DOHH2 (cell line): Measurements from ENCODE around the gene DENND4C.
"Not testable (repeated sequence)": the region's sequence is repeated elsewhere in the genome, so short reads cannot be mapped to it uniquely, and the experiment has no call there.

ENCODE experiments used
- H3F3A ChIP-seq: fragments of 200-600 bp; sonication (generic), shearing (Covaris generic); 2 replicates; pipeline ENCODE4 v1.6.0; 2016; ENCODE audit warnings: antibody characterized with exemption, mild to moderate bottlenecking; ENCODE audit not compliant: control insufficient read depth, insufficient read depth
- H3K27ac ChIP-seq: fragments of 200-600 bp; sonication (generic); 2 replicates; pipeline ENCODE4 v1.5.1; 2014; ENCODE audit warnings: low read depth, mild to moderate bottlenecking, low read length, moderate library complexity
- H3K27me3 ChIP-seq: fragments of 200-600 bp; sonication (generic); 2 replicates; pipeline ENCODE4 v1.6.1; 2014; ENCODE audit warnings: mild to moderate bottlenecking, low read length, mixed read lengths; ENCODE audit not compliant: control insufficient read depth
- H3K36me3 ChIP-seq: fragments of 200-600 bp; sonication (generic); 2 replicates; pipeline ENCODE4 v1.6.1; 2014; ENCODE audit warnings: mild to moderate bottlenecking, low read length, moderate library complexity, mixed read lengths; ENCODE audit not compliant: control insufficient read depth
- H3K4me1 ChIP-seq: fragments of 200-600 bp; sonication (generic); 2 replicates; pipeline ENCODE4 v1.6.1; 2014; ENCODE audit warnings: mild to moderate bottlenecking, low read length, mixed read lengths; ENCODE audit not compliant: control insufficient read depth
- H3K4me2 ChIP-seq: fragments of 200-600 bp; sonication (generic); 2 replicates; pipeline ENCODE4 v1.6.0; 2014; ENCODE audit warnings: mild to moderate bottlenecking, low read length, moderate library complexity
- H3K4me3 ChIP-seq: fragments of 200-600 bp; sonication (generic); 2 replicates; pipeline ENCODE4 v1.5.1; 2014; ENCODE audit warnings: mild to moderate bottlenecking, low read length, mixed read lengths
- H3K79me2 ChIP-seq: fragments of 200-600 bp; sonication (generic); 2 replicates; pipeline ENCODE4 v1.6.1; 2014; ENCODE audit warnings: mild to moderate bottlenecking, low read length, mixed read lengths; ENCODE audit not compliant: control insufficient read depth
- H3K9me2 ChIP-seq: fragments of 200-600 bp; sonication (generic); replicated peaks from 2 replicates; pipeline ENCODE4 v1.6.1; 2014; ENCODE audit warnings: mild to moderate bottlenecking, low read length, mixed read lengths; ENCODE audit not compliant: control insufficient read depth
- H3K9me3 ChIP-seq: fragments of 200-600 bp; sonication (generic); 2 replicates; pipeline ENCODE4 v1.6.1; 2014; ENCODE audit warnings: antibody characterized with exemption, low read length, mixed read lengths; ENCODE audit not compliant: control insufficient read depth, insufficient read depth
- H4K20me1 ChIP-seq: fragments of 200-600 bp; sonication (generic); 2 replicates; pipeline ENCODE4 v1.6.0; 2014; ENCODE audit warnings: low read depth, mild to moderate bottlenecking, antibody characterized with exemption, low read length, moderate library complexity; ENCODE audit not compliant: control insufficient read depth, insufficient read depth
- CTCF ChIP-seq: fragments of 200-600 bp; sonication (generic); IDR thresholded peaks from one replicate; pipeline ENCODE4 v1.5.1; 2014; ENCODE audit warnings: antibody characterized with exemption, mild to moderate bottlenecking, low read depth, low read length; ENCODE audit not compliant: poor library complexity, severe bottlenecking
- EZH2phosphoT487 ChIP-seq: fragments of 200-600 bp; sonication (generic); IDR thresholded peaks from 2 replicates; pipeline ENCODE4 v1.6.1; 2017; ENCODE audit warnings: borderline replicate concordance, mild to moderate bottlenecking, antibody characterized with exemption, low read length, moderate library complexity, mixed read lengths

DENND4C gene

GRCh38 chr9:19255821-19256220 is 25.3 kb downstream of the DENND4C start:
- H3K4me3 ChIP-seq: no peak overlapping the region
- peaks cover 54% of the 10 kb centered on the region for H3K79me2 ChIP-seq
- H3K9me3 ChIP-seq: no peaks in the 10 kb centered on the region
- H3K27ac ChIP-seq: no peak overlapping the region
- no peak for TF ChIP-seq CTCF
- TF ChIP-seq EZH2phosphoT487: no peak
- no peaks in the 10 kb centered on the region for H3K27me3 ChIP-seq
- H4K20me1 ChIP-seq: no peaks in the 10 kb centered on the region; the same call in 1 of the 2 replicates
- H3F3A ChIP-seq: 0 out of 2 replicates have a peak, but pooled peaks cover 3% of the 10 kb centered on the region
- no peak overlapping the region for H3K4me2 ChIP-seq
- H3K4me1 ChIP-seq: no peaks in the 10 kb centered on the region
- H3K9me2 ChIP-seq: no peaks in the 10 kb centered on the region
- H3K36me3 ChIP-seq: no peaks in the 10 kb centered on the region

- H3K4me1 ChIP-seq, H3K4me2 ChIP-seq, H3F3A ChIP-seq, H3K27ac ChIP-seq, H3K9me2 ChIP-seq, H4K20me1 ChIP-seq, H3K4me3 ChIP-seq, H3K9me3 ChIP-seq, H3K27me3 ChIP-seq, H3K36me3 ChIP-seq: not testable (repeated sequence)
- peaks cover 67% of the 10 kb centered on the region for H3K79me2 ChIP-seq
Measured at GRCh38 chr9:19259665-19260255, 29.3 kb downstream of the DENND4C start.

GRCh38 chr9:19265602-19266001 is 35.1 kb downstream of the DENND4C start:
- not testable (repeated sequence) for H3K9me3 ChIP-seq, H3K27ac ChIP-seq, H3K4me1 ChIP-seq, H3K27me3 ChIP-seq, H3K4me2 ChIP-seq, H4K20me1 ChIP-seq, H3K36me3 ChIP-seq, H3K9me2 ChIP-seq, H3K4me3 ChIP-seq, H3F3A ChIP-seq
- peaks cover 81% of the 10 kb centered on the region for H3K79me2 ChIP-seq

- peaks cover 76% of the 10 kb centered on the region for H3K79me2 ChIP-seq
- not testable (repeated sequence) for H3K9me3 ChIP-seq, H3K4me3 ChIP-seq, H3K27ac ChIP-seq, H3K27me3 ChIP-seq, H3K4me2 ChIP-seq, H3K4me1 ChIP-seq, H3K9me2 ChIP-seq, H4K20me1 ChIP-seq, H3K36me3 ChIP-seq, H3F3A ChIP-seq
Measured at GRCh38 chr9:19266778-19267384, 36.4 kb downstream of the DENND4C start.

GRCh38 chr9:19269582-19269981 is 39.1 kb downstream of the DENND4C start:
- Histone ChIP-seq H3K4me1 (no peaks in the 10 kb centered on the region), H4K20me1 (no peaks in the 10 kb centered on the region), H3K9me3 (peaks cover 8% of the 10 kb centered on the region; the same call in 1 of the 2 replicates), H3K79me2 (peaks cover 52% of the 10 kb centered on the region), H3K27ac (no peak overlapping the region), H3K36me3 (no peaks in the 10 kb centered on the region), H3F3A (no peaks in the 10 kb centered on the region), H3K27me3 (no peaks in the 10 kb centered on the region), H3K4me3 (no peak overlapping the region), H3K4me2 (no peak overlapping the region), H3K9me2 (no peaks in the 10 kb centered on the region)
- TF ChIP-seq EZH2phosphoT487 (no peak), CTCF (no peak)
